KBM-7 (cell line): ENCODE measurements around the gene DIP2C.
"Not testable (repeated sequence)": the region's sequence is repeated elsewhere in the genome, so short reads cannot be mapped to it uniquely, and the experiment has no call there.

Experiments
- DNase-seq: peaks from one replicate; pipeline ENCODE4 v3.0.0-alpha.2; 2015
- in situ Hi-C: fragments of 300-500 bp; cut with MboI; formaldehyde crosslinking; loops from 2 replicates; pipeline ENCODE4 v1.14.3; 2020; ENCODE audit warnings: low sequenced_read_pairs, low pct_unique_long_range_greater_than_20kb, mixed read lengths

DIP2C gene

GRCh38 chr10:306007-306674 lies 383.3 kb downstream of the DIP2C start:
- DNase-seq: no peak
- in situ Hi-C loops: no loop called here

- in situ Hi-C loops: no loop called here
- DNase-seq: no peak
These were observed 384.4 kb downstream of the DIP2C start for GRCh38 chr10:305034-305433.

- no peak for DNase-seq
- in situ Hi-C loops: no loop called here
These were observed 387.9 kb downstream of the DIP2C start for GRCh38 chr10:301536-301935.

- DNase-seq, in situ Hi-C loops: not testable (repeated sequence)
These were observed 388.9 kb downstream of the DIP2C start for GRCh38 chr10:300580-300979.

- no peak for DNase-seq
- in situ Hi-C loops: no loop called here
These were observed 389.5 kb downstream of the DIP2C start for GRCh38 chr10:299969-300368.

GRCh38 chr10:299512-299911 lies 390.0 kb downstream of the DIP2C start:
- in situ Hi-C loops: no loop called here
- DNase-seq: no peak

GRCh38 chr10:298033-298432 lies 391.4 kb downstream of the DIP2C start:
- no peak for DNase-seq
- in situ Hi-C loops: no loop called here

- DNase-seq: no peak
- in situ Hi-C loops: no loop called here
These were observed 391.9 kb downstream of the DIP2C start for GRCh38 chr10:297567-297966.

- DNase-seq: no peak
- in situ Hi-C loops: no loop called here
These were observed 395.8 kb downstream of the DIP2C start for GRCh38 chr10:293636-294035.

GRCh38 chr10:290026-290725 lies 399.3 kb downstream of the DIP2C start:
- no peak for DNase-seq
- in situ Hi-C loops: no loop called here

GRCh38 chr10:289581-289980 lies 399.9 kb downstream of the DIP2C start:
- in situ Hi-C loops: no loop called here
- no peak for DNase-seq

GRCh38 chr10:288316-289200 lies 400.9 kb downstream of the DIP2C start:
- DNase-seq: no peak
- in situ Hi-C loops: no loop called here

GRCh38 chr10:287814-288213 lies 401.7 kb downstream of the DIP2C start:
- in situ Hi-C loops: no loop called here
- DNase-seq: no peak

- in situ Hi-C loops: no loop called here
- DNase-seq: no peak
These were observed 402.3 kb downstream of the DIP2C start for GRCh38 chr10:287026-287709.

- in situ Hi-C loops: no loop called here
These were observed 404.3 kb downstream of the DIP2C start for GRCh38 chr10:285216-285615.

GRCh38 chr10:283916-284356 lies 405.5 kb downstream of the DIP2C start:
- in situ Hi-C loops: no loop called here
- DNase-seq: no peak

More at GRCh38 chr10:285216-285615, 404.3 kb downstream of the DIP2C start:
- DNase-seq: no peak

GRCh38 chr10:283140-283479 lies 406.4 kb downstream of the DIP2C start:
- in situ Hi-C loops: no loop called here
- no peak for DNase-seq

GRCh38 chr10:282294-283139 lies 407.0 kb downstream of the DIP2C start:
- in situ Hi-C loops: no loop called here
- DNase-seq: no peak

- DNase-seq: no peak
- in situ Hi-C loops: no loop called here
These were observed 409.8 kb downstream of the DIP2C start for GRCh38 chr10:279655-280054.
